SH-SY5Y (cell line): ENCODE results near the gene COL10A1.

ENCODE experiments used
- GATA2 ChIP-seq: IDR thresholded peaks from 2 replicates; pipeline ENCODE4 v1.6.1; 2011; ENCODE audit warnings: mild to moderate bottlenecking, low read depth, low read length
- GATA3 ChIP-seq: IDR thresholded peaks from 2 replicates; pipeline ENCODE4 v1.6.1; 2011; ENCODE audit warnings: low read depth, mild to moderate bottlenecking, low read length, moderate library complexity

Gene COL10A1

DNA sequence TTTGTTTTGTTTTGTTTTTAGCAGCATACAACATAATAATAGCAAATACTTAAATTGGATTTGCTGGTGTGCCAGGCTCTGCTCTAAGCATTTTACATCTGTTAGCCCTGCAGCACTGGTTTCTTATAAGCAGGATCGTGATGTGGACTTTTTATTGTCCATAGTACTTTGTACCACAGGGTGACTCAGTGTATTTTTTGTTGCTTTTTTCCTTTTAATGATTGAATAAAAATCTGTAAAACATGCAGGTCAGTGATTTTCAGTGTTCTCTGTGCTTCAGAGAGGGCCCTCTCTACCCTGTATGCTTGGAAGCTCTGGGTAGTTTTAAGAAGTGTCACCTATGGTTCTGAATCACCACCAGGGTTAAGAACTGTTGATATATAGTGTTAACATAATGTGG, 21.3 kb downstream of the COL10A1 start:
- TF ChIP-seq GATA3: no peak
- TF ChIP-seq GATA2: no peak

DNA sequence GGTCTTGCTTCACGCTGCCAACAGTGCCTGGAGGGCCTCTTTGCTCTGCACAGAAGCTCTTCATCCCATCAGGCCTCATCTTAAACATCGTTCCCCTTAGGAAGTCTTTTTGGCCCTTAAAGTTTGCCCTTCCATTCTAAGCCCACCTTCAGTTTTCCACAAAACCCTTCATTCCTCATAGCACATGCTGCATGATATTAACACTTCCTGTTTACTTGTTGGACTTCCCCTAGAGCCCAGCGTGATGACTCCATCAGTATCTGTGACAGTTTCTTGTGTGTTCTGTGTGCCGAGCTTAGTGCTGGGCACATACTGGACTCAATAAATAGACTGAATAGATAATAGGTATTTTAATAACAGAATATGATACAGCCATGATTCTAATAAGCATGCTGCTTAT, 23.1 kb downstream of the COL10A1 start:
- TF ChIP-seq GATA2 (no peak), GATA3 (no peak)

DNA sequence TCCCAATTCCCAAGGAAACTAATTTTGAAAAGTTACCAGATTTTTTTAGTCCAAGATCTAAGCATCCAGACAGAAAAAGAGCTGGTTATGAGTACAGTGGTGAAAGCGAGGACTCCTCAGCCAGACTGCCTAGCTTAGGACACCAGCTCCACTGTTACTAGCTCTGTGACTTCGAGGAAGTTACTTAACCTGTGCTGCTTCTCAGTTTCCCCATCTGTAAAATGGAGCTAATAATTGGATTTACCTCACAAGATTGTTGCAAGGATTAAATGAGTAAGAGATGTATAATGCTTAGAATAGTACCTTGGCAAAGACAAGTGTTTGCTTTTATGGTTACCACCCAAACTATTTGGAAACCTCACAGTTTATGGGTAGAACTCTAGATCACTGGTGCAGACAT, 24.1 kb downstream of the COL10A1 start:
- TF ChIP-seq GATA3 (no peak), GATA2 (no peak)

DNA sequence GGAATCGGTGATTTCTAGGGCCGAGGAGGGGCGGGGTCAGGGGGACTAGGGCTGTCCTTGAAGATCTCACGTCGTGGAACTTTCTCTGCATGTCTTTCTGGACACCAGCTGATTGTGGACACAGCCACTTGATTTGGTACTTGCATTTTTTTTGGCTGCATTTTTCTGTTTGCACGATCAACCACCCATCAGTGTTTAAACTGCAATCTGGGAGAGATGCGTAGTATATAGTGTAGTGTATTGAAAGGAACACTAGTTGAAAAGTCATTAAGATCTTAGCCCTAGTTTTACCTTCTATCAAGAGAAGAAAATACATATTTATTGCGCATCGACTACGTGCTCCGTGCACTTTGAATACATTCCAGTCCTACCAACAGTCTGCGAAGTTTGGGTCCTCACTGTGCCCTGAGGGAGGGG, 24.6 kb downstream of the COL10A1 start:
- TF ChIP-seq GATA2: no peak
- TF ChIP-seq GATA3: no peak

DNA sequence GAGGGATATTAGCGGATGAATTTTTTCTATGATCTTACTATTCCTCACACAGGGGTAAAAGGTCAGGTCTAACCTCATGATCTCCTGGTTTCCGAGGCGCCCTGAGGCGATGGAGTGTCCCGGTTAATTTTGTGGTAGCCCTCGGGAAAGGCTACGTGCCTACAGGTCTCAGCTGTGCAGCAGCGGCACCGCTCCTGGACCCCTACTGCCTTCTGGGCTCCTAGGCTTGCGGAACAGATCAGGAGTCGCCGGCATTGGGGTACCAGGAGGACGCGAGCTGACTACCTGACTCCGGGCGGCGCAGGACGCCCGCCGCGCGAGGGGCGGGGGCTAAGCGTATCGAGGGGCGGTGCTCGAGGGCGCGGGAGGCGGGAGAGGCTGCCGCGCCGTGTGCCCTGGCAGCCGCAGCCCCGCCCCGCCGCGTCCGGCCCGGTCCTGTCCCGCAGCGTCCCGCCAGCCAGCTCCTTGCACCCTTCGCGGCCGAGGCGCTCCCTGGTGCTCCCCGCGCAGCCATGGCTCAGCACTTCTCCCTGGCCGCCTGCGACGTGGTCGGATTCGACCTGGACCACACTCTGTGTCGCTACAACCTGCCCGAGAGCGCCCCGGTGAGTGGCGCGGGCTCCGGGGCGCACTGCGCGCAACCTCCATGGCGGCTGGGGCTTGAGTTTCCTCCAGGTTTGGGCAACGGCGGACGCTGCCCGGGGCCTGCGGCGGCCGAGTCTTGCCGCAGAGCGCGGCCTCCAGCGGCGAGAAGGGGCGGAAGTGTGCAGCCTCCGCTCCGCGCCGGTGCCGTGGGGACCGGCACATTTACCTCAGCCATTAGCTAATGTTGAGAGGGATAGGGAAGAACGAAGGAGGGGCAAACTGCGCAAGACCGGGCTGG, 25.3 kb downstream of the COL10A1 start, which contains the start of gene NT5DC1:
Gene NT5DC1 (plus strand): TSS at position 435 of the 883 bp plus-strand sequence. CDS start 78 bp downstream, at position 513.
- TF ChIP-seq GATA3 (no peak), GATA2 (peak; percentile 3; the same call in 1 of the 2 replicates)

DNA sequence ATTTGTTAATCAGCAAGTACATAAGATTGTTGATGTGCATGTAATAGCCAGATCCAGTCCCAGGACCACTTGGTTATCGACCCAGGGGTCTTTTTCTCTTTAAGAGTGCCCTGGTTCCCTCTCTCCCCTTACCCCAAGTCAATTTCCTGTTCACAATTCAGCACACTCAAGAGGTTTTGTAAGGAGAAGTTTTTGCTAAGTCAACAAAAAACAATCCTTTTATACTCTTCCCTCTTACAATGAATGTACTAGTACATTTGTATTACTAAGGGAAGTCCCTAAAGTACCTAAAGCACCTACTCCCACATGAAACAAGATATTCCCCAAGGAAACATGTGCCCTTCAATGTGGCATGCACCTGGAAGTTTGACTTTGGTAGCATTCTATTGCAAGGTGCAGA, 26.9 kb downstream of the COL10A1 start:
- TF ChIP-seq GATA3: no peak

DNA sequence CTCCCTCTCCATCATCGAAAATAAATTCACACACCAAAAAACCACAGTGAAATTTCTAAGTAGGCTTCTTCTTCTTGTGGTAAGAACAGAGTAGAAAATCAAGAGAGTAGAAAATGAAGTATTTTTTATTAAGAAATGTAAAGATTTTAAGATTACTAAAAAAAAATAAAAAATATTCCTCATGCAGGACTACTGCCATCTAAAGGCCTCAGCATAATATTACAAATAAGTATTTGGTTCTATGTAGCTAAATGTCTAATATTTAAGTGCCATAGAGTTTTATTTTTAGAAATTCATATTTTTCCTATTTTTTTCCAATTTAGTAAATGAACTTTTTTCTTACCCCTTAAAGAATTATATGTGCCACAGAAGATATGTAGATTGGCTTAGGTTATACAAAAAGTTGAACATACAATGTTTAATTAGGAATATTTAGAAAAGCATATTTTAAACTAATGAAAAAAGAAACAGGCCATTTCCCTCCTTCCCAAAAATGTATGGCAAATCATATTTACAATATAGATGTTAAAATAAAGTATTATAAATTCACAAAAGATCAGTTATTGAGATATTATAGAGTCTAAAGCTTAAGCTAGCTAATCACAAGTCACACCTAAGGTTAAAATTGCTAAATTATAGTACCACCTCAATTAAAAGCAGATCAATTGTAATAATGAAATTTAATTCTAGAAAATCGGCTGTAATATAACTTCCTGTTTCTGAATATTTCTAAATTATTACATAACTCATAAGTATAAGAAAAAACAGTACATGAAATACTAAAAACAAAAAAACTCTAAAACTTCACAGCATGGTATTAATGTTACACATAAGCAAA, 28.7 kb downstream of the COL10A1 start:
- no peak for TF ChIP-seq GATA3
- no peak for TF ChIP-seq GATA2

DNA sequence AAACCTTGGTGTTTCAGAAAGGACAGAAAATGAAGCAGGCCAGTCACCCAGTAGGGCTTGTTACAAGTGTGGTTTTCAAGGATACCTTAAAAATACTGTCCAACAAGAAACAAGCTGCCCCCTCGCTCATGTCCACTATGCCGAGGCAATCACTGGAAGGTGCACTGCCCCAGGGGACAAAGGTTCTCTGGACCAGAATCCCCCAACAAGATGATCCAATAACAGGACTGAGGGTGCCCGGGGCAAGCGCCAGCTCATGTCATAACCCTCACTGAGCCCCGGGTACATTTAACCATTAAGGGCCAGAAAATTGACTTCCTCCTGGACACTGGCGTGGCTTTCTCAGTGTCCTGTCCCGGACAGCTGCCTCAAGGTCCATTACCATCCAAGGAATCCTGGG, 31.9 kb downstream of the COL10A1 start:
- TF ChIP-seq GATA3 (no peak), GATA2 (no peak)

DNA sequence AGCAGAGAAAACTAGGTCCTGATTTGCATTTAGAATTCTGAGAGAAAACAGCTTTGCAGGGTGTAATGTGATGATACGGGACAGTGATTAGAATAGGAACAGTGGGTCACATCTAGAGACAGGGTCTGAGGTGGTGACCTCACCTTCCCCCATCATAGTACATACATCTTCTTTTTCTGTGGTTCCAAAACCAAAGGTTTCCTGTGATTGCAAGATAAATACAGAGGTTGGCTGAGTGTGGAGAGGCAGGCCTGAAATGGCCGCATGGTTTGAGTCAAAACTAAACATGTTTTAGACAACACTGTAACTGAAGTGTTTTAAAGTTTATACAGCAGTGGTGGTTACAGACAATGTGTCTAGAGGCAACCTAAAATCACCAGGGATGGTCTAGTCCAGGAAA, 35.7 kb downstream of the COL10A1 start:
- no peak for TF ChIP-seq GATA3
- no peak for TF ChIP-seq GATA2

DNA sequence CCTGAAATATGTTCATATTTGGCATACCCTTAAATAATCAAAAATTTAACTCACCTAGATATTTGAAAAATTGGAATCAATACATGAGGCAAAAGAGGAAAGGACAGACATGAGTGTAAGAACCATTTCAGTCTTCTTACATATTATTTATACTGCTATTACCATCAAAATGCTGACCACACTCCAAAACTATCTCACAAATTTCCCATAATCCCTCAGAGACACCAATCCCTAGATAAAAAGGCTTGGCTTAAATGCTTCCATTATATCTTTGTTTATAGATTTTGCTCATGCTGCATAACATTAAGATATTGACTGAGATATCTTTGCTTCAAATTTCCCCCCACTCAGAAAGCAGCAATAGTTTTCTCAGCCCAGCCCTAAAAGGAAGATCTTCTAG, 37.0 kb downstream of the COL10A1 start:
- TF ChIP-seq GATA2 (no peak), GATA3 (no peak)

DNA sequence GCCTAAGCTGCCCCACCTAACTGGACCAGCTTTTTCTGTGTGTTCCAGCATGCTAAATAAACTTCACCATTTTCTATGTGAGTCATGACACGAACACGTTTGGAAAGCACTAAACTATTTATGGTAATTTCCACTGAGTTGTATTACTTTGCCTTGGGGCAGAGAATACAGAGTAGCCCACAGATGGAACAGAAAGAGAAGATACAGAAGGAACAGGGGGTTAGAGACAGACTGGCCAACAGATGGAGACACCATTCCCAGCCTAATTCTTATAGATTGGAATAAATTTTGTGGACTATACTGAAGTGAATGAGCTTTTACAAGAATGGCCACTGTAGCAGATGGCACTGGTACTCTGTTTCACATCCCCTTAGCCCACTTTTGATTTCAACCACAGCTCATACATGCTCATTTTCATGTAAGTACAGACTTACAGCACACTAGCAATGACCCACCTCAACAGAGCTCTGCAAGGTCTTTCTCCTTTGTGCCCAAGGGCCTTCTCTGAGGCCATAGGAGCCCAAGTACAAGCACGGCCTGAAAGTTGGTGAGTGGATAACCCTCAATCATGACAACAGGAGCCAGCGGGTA, 38.4 kb downstream of the COL10A1 start:
- TF ChIP-seq GATA2 (no peak), GATA3 (no peak)

DNA sequence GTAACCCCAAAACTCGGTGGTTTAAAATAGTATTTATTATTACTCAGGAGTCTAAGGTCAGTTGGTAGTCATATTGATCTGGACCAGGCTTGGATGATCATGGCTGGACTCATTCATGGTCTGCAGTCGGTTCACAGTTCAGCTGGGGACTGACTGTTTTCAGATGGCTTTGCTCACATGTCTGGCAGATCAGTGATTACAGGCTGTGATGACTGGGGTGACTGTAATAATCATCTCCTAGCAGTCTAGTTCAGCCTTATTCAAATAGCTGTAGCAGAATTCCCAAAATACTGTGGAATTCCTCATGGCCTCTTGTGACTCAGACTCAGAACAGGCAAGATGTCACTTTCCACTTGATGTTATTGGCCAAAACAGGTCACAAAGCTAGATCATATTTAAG, 41.6 kb downstream of the COL10A1 start:
- no peak for TF ChIP-seq GATA3
- no peak for TF ChIP-seq GATA2

DNA sequence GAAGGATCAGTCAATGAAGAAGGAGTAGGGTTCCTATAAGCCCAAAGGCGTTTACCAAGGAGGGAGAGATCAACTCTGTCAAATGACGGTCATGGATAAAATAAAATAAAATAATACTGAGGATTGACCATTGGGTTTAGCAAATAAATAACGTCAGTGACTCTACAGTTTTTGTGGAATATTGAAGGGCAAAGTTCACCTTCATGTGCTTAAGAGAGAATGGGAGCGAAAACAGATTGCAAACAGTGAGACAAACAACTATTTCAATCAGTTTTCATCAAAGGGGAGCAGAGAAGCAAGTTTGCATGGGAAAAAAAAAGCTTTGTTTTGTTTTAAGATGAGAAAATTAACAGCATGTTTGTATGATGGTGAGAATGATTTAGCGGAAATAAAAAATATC, 42.9 kb downstream of the COL10A1 start:
- no peak for TF ChIP-seq GATA3
- no peak for TF ChIP-seq GATA2

DNA sequence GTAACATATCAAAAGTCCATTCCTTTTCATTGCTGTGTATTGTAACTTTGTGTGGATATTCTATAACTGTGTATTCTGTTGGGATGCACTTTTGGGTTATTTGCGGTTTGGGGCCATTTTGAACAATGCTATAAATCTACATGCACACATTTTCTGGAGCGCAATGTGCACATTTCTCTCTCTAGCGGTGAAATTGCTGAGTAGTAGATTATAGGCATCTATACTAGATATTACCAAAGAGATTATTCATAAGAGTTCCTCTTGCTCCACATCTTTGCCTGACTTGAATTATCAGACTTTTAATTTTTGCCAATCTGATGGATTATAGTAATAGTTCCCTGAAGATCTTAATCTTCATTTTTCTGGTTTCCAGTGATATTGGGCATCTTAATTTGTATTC, 47.0 kb downstream of the COL10A1 start:
- no peak for TF ChIP-seq GATA3
- TF ChIP-seq GATA2: no peak
